Stimulated activated CD4-positive, alpha-beta T cell treated with anti-CD3 and anti-CD28 coated beads, Interleukin-4, amount 100 ng/mL, for 4 hours (primary cell): ENCODE results near the gene MMP8.

Experiments
- DNase-seq, 2 experiments: peaks; one replicate each; pipeline ENCODE4 v3.0.0-alpha.2; 2020

Gene MMP8

GRCh38 chr11:102719620-102720277 lies 5.0 kb downstream of the MMP8 start:
- DNase-seq, result no peak

- no peak for DNase-seq
Observed at GRCh38 chr11:102717280-102717679, 7.5 kb downstream of the MMP8 start.

- DNase-seq, result no peak
Observed at GRCh38 chr11:102716527-102716926, 8.2 kb downstream of the MMP8 start.

- no peak for DNase-seq
Observed at GRCh38 chr11:102712137-102712536, 12.6 kb downstream of the MMP8 start.

GRCh38 chr11:102709201-102709945 lies 15.4 kb downstream of the MMP8 start:
- no peak for DNase-seq

GRCh38 chr11:102708654-102709053 lies 16.1 kb downstream of the MMP8 start:
- no peak for DNase-seq

- DNase-seq, result no peak
Observed at GRCh38 chr11:102705626-102706025, 19.1 kb downstream of the MMP8 start, which contains the start of gene MMP27. MMP27 (minus strand) TSS chr11:102705769; CDS start chr11:102705714, 55 bp downstream.

- DNase-seq, result no peak
Observed at GRCh38 chr11:102704841-102705240, 19.9 kb downstream of the MMP8 start.

GRCh38 chr11:102703826-102704493 lies 20.8 kb downstream of the MMP8 start:
- no peak for DNase-seq

- no peak for DNase-seq
Observed at GRCh38 chr11:102695201-102695600, 29.6 kb downstream of the MMP8 start.

- no peak for DNase-seq
Observed at GRCh38 chr11:102685754-102686153, 39.0 kb downstream of the MMP8 start.

GRCh38 chr11:102685338-102685737 lies 39.4 kb downstream of the MMP8 start:
- no peak for DNase-seq

- DNase-seq, result no peak
Observed at GRCh38 chr11:102683277-102683676, 41.5 kb downstream of the MMP8 start.

- DNase-seq, result no peak
Observed at GRCh38 chr11:102680945-102681344, 43.8 kb downstream of the MMP8 start.

- DNase-seq, result no peak
Observed at GRCh38 chr11:102678022-102678421, 46.7 kb downstream of the MMP8 start.

GRCh38 chr11:102676084-102676483 lies 48.7 kb downstream of the MMP8 start:
- no peak for DNase-seq

GRCh38 chr11:102669664-102670063 lies 55.1 kb downstream of the MMP8 start:
- DNase-seq, result no peak

GRCh38 chr11:102666331-102666957 lies 58.3 kb downstream of the MMP8 start:
- DNase-seq, result no peak

- DNase-seq, result no peak
Observed at GRCh38 chr11:102664001-102664752, 60.6 kb downstream of the MMP8 start.

GRCh38 chr11:102662607-102663006 lies 62.1 kb downstream of the MMP8 start:
- DNase-seq, result no peak
